ENCODE results near the gene NEU1. TPM values are rescaled to one million over a fixed set of nuclear protein-coding genes. Genes with fewer than 3 reads are reported as not detected.

Gene NEU1
- total RNA-seq, 1 experiment from 2014 or later, result 15.1 TPM

DNA sequence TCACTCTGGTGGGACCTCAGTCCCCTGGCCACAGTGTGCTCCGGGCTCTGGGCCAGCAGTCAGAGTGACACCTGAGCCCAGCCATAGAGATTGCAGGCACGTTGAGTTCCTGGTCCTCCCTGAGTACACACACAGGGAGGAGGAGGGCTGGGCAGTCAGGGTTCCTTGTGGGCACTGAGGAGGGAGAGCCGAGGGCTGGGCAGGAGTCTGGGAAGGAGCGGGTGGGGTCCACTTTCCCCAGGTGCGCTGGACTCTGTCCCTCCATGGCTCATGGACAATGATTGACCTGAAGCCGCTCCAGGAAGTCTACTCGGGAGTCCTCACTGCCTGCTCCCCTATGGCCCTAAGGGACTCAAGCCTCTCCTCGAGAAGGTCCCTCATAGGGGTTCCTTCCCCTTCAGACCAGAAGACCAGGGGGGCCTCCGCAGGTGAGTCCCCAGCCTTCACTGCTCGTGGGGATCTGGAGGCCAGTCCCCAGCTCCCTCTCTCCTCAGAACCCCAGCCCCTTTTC is 15.1 kb upstream of the NEU1 start:
- Histone ChIP-seq H3K9me2 (ENCODE audit: insufficient read depth) (no peaks in the 10 kb centered on the region), H3K27me3 (ENCODE audit: insufficient read depth, low read length) (no peaks in the 10 kb centered on the region), H2AFZ (ENCODE audit: low read depth, low read length, poor library complexity, severe bottlenecking) (no peak overlapping the region), H4K20me1 (ENCODE audit: insufficient read depth) (no peaks in the 10 kb centered on the region), H3K9ac (ENCODE audit: low read length) (no peak overlapping the region), H3K4me2 (ENCODE audit: low read length) (no peak overlapping the region), H3K4me3 (replicated peaks in 1 of 2; ENCODE audit: low read depth in 1 of 2, low read length in 2 of 2) (no peak overlapping the region), H3K9me3 (ENCODE audit: control insufficient read depth in 1 of 2, insufficient read depth in 1 of 2, low read depth in 1 of 2, low read length in 2 of 2) (no peaks in the 10 kb centered on the region), H3K27ac (ENCODE audit: low read depth, low read length) (no peak overlapping the region), H3K79me2 (ENCODE audit: insufficient read depth, low read length) (no peaks in the 10 kb centered on the region), H3K4me1 (ENCODE audit: control insufficient read depth in 1 of 2, insufficient read depth in 2 of 2, low read length in 2 of 2) (no peaks in the 10 kb centered on the region), H3K36me3 (ENCODE audit: control insufficient read depth in 1 of 2, insufficient read depth in 2 of 2, low read length in 2 of 2) (peaks cover 16 to 27% of the 10 kb centered on the region in 2 experiments)
- BruUV-seq (replicated peaks), result no TSS peak
- TF ChIP-seq CBX3 (IDR thresholded peaks at IDR 0.05; ENCODE audit: low read depth), result no peak
- no peak for TF ChIP-seq ZNF274 (IDR thresholded peaks at IDR 0.05; ENCODE audit: low read depth, low read length)
- no peak for TF ChIP-seq RAD21 (IDR thresholded peaks at IDR 0.05; ENCODE audit: low read depth)
- no peak for TF ChIP-seq ELF1 (IDR thresholded peaks at IDR 0.05; ENCODE audit: borderline replicate concordance, low read depth)
- TF ChIP-seq SRF (IDR thresholded peaks at IDR 0.05; ENCODE audit: low read depth), result no peak
- TF ChIP-seq ATF3 (IDR thresholded peaks at IDR 0.05), result no peak
- no peak for TF ChIP-seq ZBTB33 (IDR thresholded peaks at IDR 0.05; ENCODE audit: extremely low read depth, insufficient replicate concordance, low read length)
- no peak for TF ChIP-seq REST (IDR thresholded peaks at IDR 0.05; ENCODE audit: low read depth)
- TF ChIP-seq EGR1 (IDR thresholded peaks at IDR 0.05; ENCODE audit: low read depth), result no peak
- no peak for TF ChIP-seq ZFX (IDR thresholded peaks at IDR 0.05)
- no peak for TF ChIP-seq POLR2A (IDR thresholded peaks at IDR 0.05; ENCODE audit: borderline replicate concordance, extremely low read depth, insufficient read depth, insufficient read length)
- TF ChIP-seq CTCF (IDR thresholded peaks at IDR 0.05 in 2 of 3, conservative IDR thresholded peaks at IDR 0.05 in 1 of 3; ENCODE audit: borderline replicate concordance in 1 of 3, insufficient read depth in 1 of 3, low read depth in 2 of 3, low read length in 2 of 3), result no peak
- no peak for TF ChIP-seq JUND (IDR thresholded peaks at IDR 0.05)
- no peak for TF ChIP-seq TCF7L2 (IDR thresholded peaks at IDR 0.05; ENCODE audit: borderline replicate concordance, extremely low read depth, insufficient read depth, insufficient read length)
- no peak for TF ChIP-seq SP1 (IDR thresholded peaks at IDR 0.05; ENCODE audit: low read depth)
- no peak for TF ChIP-seq FOSL1 (IDR thresholded peaks at IDR 0.05; ENCODE audit: low read depth)
- no peak for TF ChIP-seq MAX (IDR thresholded peaks at IDR 0.05)
- no peak for TF ChIP-seq YY1 (IDR thresholded peaks at IDR 0.05; ENCODE audit: extremely low read depth, insufficient replicate concordance, low read depth, low read length)
- TF ChIP-seq POLR2AphosphoS5 (IDR thresholded peaks at IDR 0.05; ENCODE audit: low read depth, low read length), result no peak
- ChIA-PET RAD21 (ENCODE audit: low non-redundant PET in 1 of 2, low total read pairs in 2 of 2, uncharacterized antibody in 2 of 2, unreplicated experiment in 2 of 2) (no interaction called here), CTCF (no interaction called here), POLR2A (no interaction called here)
- DNase-seq (ENCODE audit: low read depth, low spot score) (no peak), ATAC-seq (peak; percentile 43)
- intact Hi-C loops (cut with micrococcal nuclease), result no loop called here

All from HCT116 (cell line).